ENCODE measurements around the gene AURKAIP1.

AURKAIP1 gene

GRCh38 chr1:1373815-1374588 lies 1.0 kb downstream of the AURKAIP1 start:
- Histone ChIP-seq H4K20me1 (ENCODE audit: insufficient read depth, low read length) (no peaks in the 10 kb centered on the region), H3K4me3 (ENCODE audit: low read length) (peak overlapping the region; percentile 92), H3K36me3 (replicated peaks; ENCODE audit: low read depth, low read length) (peaks cover 16% of the 10 kb centered on the region), H3K27ac (ENCODE audit: low read length) (no peak overlapping the region), H3K4me2 (ENCODE audit: low read length) (peak overlapping the region; percentile 64), H3K9ac (ENCODE audit: low read length) (peak overlapping the region; percentile 90), H3K9me3 (ENCODE audit: insufficient read depth, low read length) (no peaks in the 10 kb centered on the region), H2AFZ (ENCODE audit: low read depth, low read length) (no peak overlapping the region), H3K79me2 (ENCODE audit: low read length) (peaks cover 36% of the 10 kb centered on the region), H3K4me1 (ENCODE audit: low read length) (peaks cover 23% of the 10 kb centered on the region), H3K27me3 (ENCODE audit: low read depth, low read length) (no peaks in the 10 kb centered on the region)
- TF ChIP-seq CTCF (IDR thresholded peaks at IDR 0.05; ENCODE audit: low read depth, low read length) (no peak), EZH2phosphoT487 (IDR thresholded peaks at IDR 0.05; ENCODE audit: low read depth) (no peak)

GRCh38 chr1:1373051-1373814 lies 1.8 kb downstream of the AURKAIP1 start:
- H3K36me3 ChIP-seq (replicated peaks; ENCODE audit: low read depth, low read length): peaks cover 16% of the 10 kb centered on the region
- TF ChIP-seq CTCF (IDR thresholded peaks at IDR 0.05; ENCODE audit: low read depth, low read length): no peak
- no peak for TF ChIP-seq EZH2phosphoT487 (IDR thresholded peaks at IDR 0.05; ENCODE audit: low read depth)
- no peaks in the 10 kb centered on the region for H3K27me3 ChIP-seq (ENCODE audit: low read depth, low read length)
- peaks cover 23% of the 10 kb centered on the region for H3K4me1 ChIP-seq (ENCODE audit: low read length)
- H3K9ac ChIP-seq (ENCODE audit: low read length): no peak overlapping the region
- no peak overlapping the region for H2AFZ ChIP-seq (ENCODE audit: low read depth, low read length)
- H3K4me2 ChIP-seq (ENCODE audit: low read length): peak overlapping the region; percentile 64
- no peaks in the 10 kb centered on the region for H3K9me3 ChIP-seq (ENCODE audit: insufficient read depth, low read length)
- H3K27ac ChIP-seq (ENCODE audit: low read length): no peak overlapping the region
- H3K4me3 ChIP-seq (ENCODE audit: low read length): 0 out of 2 replicates have a peak overlapping the region, but pooled peaks have one; percentile 92
- H4K20me1 ChIP-seq (ENCODE audit: insufficient read depth, low read length): no peaks in the 10 kb centered on the region
- H3K79me2 ChIP-seq (ENCODE audit: low read length): peaks cover 36% of the 10 kb centered on the region

- H3K27ac ChIP-seq (ENCODE audit: low read length): no peak overlapping the region
- H3K36me3 ChIP-seq (replicated peaks; ENCODE audit: low read depth, low read length): peaks cover 16% of the 10 kb centered on the region
- TF ChIP-seq CTCF (IDR thresholded peaks at IDR 0.05; ENCODE audit: low read depth, low read length): peak; percentile 81
- TF ChIP-seq EZH2phosphoT487 (IDR thresholded peaks at IDR 0.05; ENCODE audit: low read depth): no peak
- 0 out of 2 replicates have a peak overlapping the region, but pooled peaks have one; percentile 13 for H3K4me2 ChIP-seq (ENCODE audit: low read length)
- no peak overlapping the region for H3K4me3 ChIP-seq (ENCODE audit: low read length)
- peaks cover 4% of the 10 kb centered on the region; the same call in 1 of the 2 replicates for H3K9me3 ChIP-seq (ENCODE audit: insufficient read depth, low read length)
- H2AFZ ChIP-seq (ENCODE audit: low read depth, low read length): no peak overlapping the region
- H3K9ac ChIP-seq (ENCODE audit: low read length): no peak overlapping the region
- no peaks in the 10 kb centered on the region for H4K20me1 ChIP-seq (ENCODE audit: insufficient read depth, low read length)
- peaks cover 23% of the 10 kb centered on the region for H3K4me1 ChIP-seq (ENCODE audit: low read length)
- no peaks in the 10 kb centered on the region for H3K27me3 ChIP-seq (ENCODE audit: low read depth, low read length)
- H3K79me2 ChIP-seq (ENCODE audit: low read length): peaks cover 36% of the 10 kb centered on the region
Observed at GRCh38 chr1:1371746-1372711, 3.0 kb downstream of the AURKAIP1 start.

All from OCI-LY3 (cell line).